ENCODE data around the gene DHCR7.

The DHCR7 gene

GRCh38 chr11:71458146-71459070 lies 10.2 kb upstream of the DHCR7 start:
- H3K4me3 ChIP-seq (ENCODE audit: low read length in 2 of 2) = no peak overlapping the region
- no peaks in the 10 kb centered on the region for H3K9me3 ChIP-seq (ENCODE audit: control insufficient read depth in 2 of 2, low read length in 2 of 2)
- H3K9ac ChIP-seq (ENCODE audit: low read depth in 1 of 2, low read length in 2 of 2) = no peak overlapping the region
- no peak overlapping the region for H3K27ac ChIP-seq (ENCODE audit: low read depth in 2 of 2, low read length in 2 of 2)
- H3K4me1 ChIP-seq (ENCODE audit: control insufficient read depth in 2 of 2, insufficient read depth in 2 of 2, low read length in 2 of 2) = peaks cover 9 to 10% of the 10 kb centered on the region in 2 donors
- H3K36me3 ChIP-seq (ENCODE audit: control insufficient read depth in 2 of 2, insufficient read depth in 2 of 2, low read length in 2 of 2) = peaks cover 66 to 69% of the 10 kb centered on the region in 2 donors
- H3K27me3 ChIP-seq (ENCODE audit: control insufficient read depth in 2 of 2, insufficient read depth in 2 of 2, low read length in 2 of 2) = no peaks in the 10 kb centered on the region

DNA sequence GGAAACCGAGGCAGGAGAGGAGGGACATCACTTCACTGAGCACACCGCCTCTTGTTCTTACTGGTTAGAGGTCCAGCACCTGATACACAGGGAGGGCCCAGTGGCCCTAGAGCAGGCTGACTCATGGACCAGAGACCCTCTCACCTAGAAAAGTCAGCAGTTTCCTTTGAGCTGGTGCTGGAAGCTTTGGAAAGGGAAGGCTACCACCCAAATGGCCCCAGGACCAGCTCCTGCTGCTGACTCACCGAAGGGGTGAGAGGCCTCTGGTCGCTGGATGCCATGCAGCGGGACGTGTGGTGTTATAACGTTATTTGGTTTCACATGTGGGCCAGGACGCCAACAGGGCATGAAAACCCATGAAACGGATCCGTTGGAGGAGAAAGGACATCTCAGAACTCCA lies 8.6 kb upstream of the DHCR7 start:
- H3K27ac ChIP-seq (ENCODE audit: low read depth in 2 of 2, low read length in 2 of 2) = no peak overlapping the region
- H3K9me3 ChIP-seq (ENCODE audit: control insufficient read depth in 2 of 2, low read length in 2 of 2) = no peaks in the 10 kb centered on the region
- H3K9ac ChIP-seq (ENCODE audit: low read depth in 1 of 2, low read length in 2 of 2) = no peak overlapping the region
- no peak overlapping the region for H3K4me3 ChIP-seq (ENCODE audit: low read length in 2 of 2)
- H3K27me3 ChIP-seq (ENCODE audit: control insufficient read depth in 2 of 2, insufficient read depth in 2 of 2, low read length in 2 of 2) = no peaks in the 10 kb centered on the region
- peaks cover 57 to 58% of the 10 kb centered on the region in 2 donors for H3K36me3 ChIP-seq (ENCODE audit: control insufficient read depth in 2 of 2, insufficient read depth in 2 of 2, low read length in 2 of 2)
- H3K4me1 ChIP-seq (ENCODE audit: control insufficient read depth in 2 of 2, insufficient read depth in 2 of 2, low read length in 2 of 2) = peaks cover 12 to 16% of the 10 kb centered on the region in 2 donors

- no peak overlapping the region for H3K27ac ChIP-seq (ENCODE audit: low read depth in 2 of 2, low read length in 2 of 2)
- H3K9ac ChIP-seq (ENCODE audit: low read depth in 1 of 2, low read length in 2 of 2) = no peak overlapping the region
- peaks cover 54 to 57% of the 10 kb centered on the region in 2 donors for H3K36me3 ChIP-seq (ENCODE audit: control insufficient read depth in 2 of 2, insufficient read depth in 2 of 2, low read length in 2 of 2)
- H3K4me3 ChIP-seq (ENCODE audit: low read length in 2 of 2) = no peak overlapping the region
- H3K27me3 ChIP-seq (ENCODE audit: control insufficient read depth in 2 of 2, insufficient read depth in 2 of 2, low read length in 2 of 2) = no peaks in the 10 kb centered on the region
- no peaks in the 10 kb centered on the region for H3K9me3 ChIP-seq (ENCODE audit: control insufficient read depth in 2 of 2, low read length in 2 of 2)
- H3K4me1 ChIP-seq (ENCODE audit: control insufficient read depth in 2 of 2, insufficient read depth in 2 of 2, low read length in 2 of 2) = peaks cover 12 to 16% of the 10 kb centered on the region in 2 donors
These were observed 8.1 kb upstream of the DHCR7 start for GRCh38 chr11:71456294-71456693.

DNA sequence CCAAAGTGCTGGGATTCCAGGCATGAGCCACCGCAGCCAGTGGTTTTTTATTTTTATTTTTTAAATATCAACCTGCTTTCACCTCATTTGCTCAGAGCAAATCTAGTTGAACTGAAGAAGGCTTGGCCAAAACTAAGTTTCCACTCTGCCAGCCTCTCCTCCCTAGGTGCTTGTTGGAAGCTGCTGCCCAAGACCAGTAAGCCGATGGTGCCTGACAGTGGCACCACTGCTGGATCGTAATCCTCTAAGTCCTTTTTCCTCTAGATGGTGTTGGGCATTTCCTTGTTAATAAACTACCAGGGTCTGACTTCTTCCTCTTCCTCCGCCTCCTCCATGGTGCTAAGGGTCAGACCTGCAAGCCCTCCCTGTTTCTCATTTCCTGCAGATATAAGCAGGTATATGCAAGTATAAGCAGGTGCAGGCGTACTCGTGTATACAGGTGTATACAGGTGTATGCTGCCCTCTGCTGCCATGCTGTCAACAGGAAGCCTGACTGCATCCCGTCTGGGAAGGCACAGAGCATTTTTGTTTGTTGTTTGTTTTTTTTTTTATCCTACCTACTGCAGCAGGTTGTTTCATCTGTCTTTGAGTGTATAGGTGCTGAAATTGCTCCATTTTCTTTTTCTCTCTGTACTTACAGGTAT lies 6.4 kb upstream of the DHCR7 start:
- no peaks in the 10 kb centered on the region for H3K27me3 ChIP-seq (ENCODE audit: control insufficient read depth in 2 of 2, insufficient read depth in 2 of 2, low read length in 2 of 2)
- peaks cover 43 to 44% of the 10 kb centered on the region in 2 donors for H3K36me3 ChIP-seq (ENCODE audit: control insufficient read depth in 2 of 2, insufficient read depth in 2 of 2, low read length in 2 of 2)
- no peak overlapping the region for H3K27ac ChIP-seq (ENCODE audit: low read depth in 2 of 2, low read length in 2 of 2)
- peaks cover 12 to 18% of the 10 kb centered on the region in 2 donors for H3K4me1 ChIP-seq (ENCODE audit: control insufficient read depth in 2 of 2, insufficient read depth in 2 of 2, low read length in 2 of 2)
- H3K9me3 ChIP-seq (ENCODE audit: control insufficient read depth in 2 of 2, low read length in 2 of 2) = no peaks in the 10 kb centered on the region
- peak overlapping the region in 1 of 2 donors; percentile 86 for H3K4me3 ChIP-seq (ENCODE audit: low read length in 2 of 2)
- H3K9ac ChIP-seq (ENCODE audit: low read depth in 1 of 2, low read length in 2 of 2) = no peak overlapping the region

DNA sequence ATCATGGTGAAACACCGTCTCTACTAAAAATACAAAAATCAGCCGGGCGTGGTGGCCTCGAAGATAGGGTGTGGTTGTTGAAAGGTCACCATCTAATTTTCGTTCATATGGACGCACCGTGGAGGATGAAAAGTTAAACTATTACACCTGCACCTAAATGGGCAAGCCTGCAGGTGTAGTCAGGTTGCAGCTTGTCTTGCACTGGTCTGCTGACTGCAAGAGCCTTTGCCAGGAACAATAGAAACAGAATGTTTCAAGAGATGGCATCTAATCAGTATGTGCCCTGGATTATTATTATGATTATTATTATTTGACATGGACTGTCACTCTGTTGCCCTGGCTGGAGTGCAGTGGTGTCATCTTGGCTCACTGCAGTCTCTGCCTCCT lies 5.7 kb upstream of the DHCR7 start:
- peak overlapping the region; percentile 79 to 86 for H3K4me3 ChIP-seq (ENCODE audit: low read length in 2 of 2)
- no peaks in the 10 kb centered on the region for H3K9me3 ChIP-seq (ENCODE audit: control insufficient read depth in 2 of 2, low read length in 2 of 2)
- H3K9ac ChIP-seq (ENCODE audit: low read depth in 1 of 2, low read length in 2 of 2) = peak overlapping the region; percentile 76 to 90
- H3K27me3 ChIP-seq (ENCODE audit: control insufficient read depth in 2 of 2, insufficient read depth in 2 of 2, low read length in 2 of 2) = no peaks in the 10 kb centered on the region
- H3K27ac ChIP-seq (ENCODE audit: low read depth in 2 of 2, low read length in 2 of 2) = peak overlapping the region; percentile 83 to 86
- peaks cover 36 to 37% of the 10 kb centered on the region in 2 donors for H3K36me3 ChIP-seq (ENCODE audit: control insufficient read depth in 2 of 2, insufficient read depth in 2 of 2, low read length in 2 of 2)
- H3K4me1 ChIP-seq (ENCODE audit: control insufficient read depth in 2 of 2, insufficient read depth in 2 of 2, low read length in 2 of 2) = peaks cover 16 to 25% of the 10 kb centered on the region in 2 donors

GRCh38 chr11:71453037-71453917 lies 5.1 kb upstream of the DHCR7 start, which contains the start of gene NADSYN1:
Gene NADSYN1, plus strand, starts transcription at chr11:71453203. Its CDS starts 94 bp downstream, at chr11:71453297.
- H3K36me3 ChIP-seq (ENCODE audit: control insufficient read depth in 2 of 2, insufficient read depth in 2 of 2, low read length in 2 of 2) = peaks cover 30% of the 10 kb centered on the region in 2 donors
- H3K4me3 ChIP-seq (ENCODE audit: low read length in 2 of 2) = peak within 1 kb of the TSS; percentile 79 to 97
- H3K27ac ChIP-seq (ENCODE audit: low read depth in 2 of 2, low read length in 2 of 2) = peak within 1 kb of the TSS; percentile 86 to 89
- peaks cover 16 to 26% of the 10 kb centered on the region in 2 donors for H3K4me1 ChIP-seq (ENCODE audit: control insufficient read depth in 2 of 2, insufficient read depth in 2 of 2, low read length in 2 of 2)
- no peaks in the 10 kb centered on the region for H3K27me3 ChIP-seq (ENCODE audit: control insufficient read depth in 2 of 2, insufficient read depth in 2 of 2, low read length in 2 of 2)
- no peaks in the 10 kb centered on the region for H3K9me3 ChIP-seq (ENCODE audit: control insufficient read depth in 2 of 2, low read length in 2 of 2)
- peak within 1 kb of the TSS; percentile 87 to 90 for H3K9ac ChIP-seq (ENCODE audit: low read depth in 1 of 2, low read length in 2 of 2)

DNA sequence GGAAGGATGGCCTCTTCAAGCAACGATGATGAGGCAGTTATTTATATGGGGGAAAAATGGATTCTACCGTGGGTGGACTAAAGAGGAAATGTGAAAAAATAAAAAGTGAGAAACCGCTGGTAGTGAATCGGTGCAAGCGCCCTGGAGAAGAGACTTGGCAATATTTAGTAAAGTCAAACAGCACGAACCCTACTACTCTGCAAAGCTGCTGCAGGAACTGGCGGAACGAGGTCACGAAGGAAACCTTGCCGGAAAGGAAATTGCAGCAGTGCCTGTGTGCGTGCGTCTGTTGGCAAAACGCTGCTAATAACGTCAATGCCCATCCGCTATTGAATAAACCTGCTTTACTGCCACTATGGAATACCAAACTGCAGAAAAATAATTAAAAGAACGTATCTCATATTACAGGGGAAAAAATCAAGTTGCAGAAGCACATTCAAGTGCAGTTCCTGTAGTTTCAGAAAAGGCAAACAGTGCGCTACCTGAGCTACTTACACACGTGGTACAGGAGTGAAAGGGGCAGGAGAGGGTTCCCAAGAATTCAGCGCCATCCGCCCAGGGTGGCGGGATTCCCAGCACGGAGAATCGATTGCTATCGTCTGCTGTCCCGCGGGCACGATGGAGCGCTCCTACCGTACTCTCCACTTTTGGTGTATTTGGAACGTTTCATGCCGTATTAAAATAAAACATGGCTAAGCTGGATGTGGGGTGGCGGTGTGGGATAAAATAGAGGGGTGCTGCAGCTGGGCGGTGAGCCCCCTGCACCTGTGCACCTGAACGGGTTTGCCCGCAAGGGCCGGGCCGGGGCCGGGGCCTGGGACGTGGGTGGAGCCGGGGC lies 4.2 kb upstream of the DHCR7 start:
- Histone ChIP-seq H3K9ac (ENCODE audit: low read depth in 1 of 2, low read length in 2 of 2) (peak overlapping the region; percentile 79 to 87), H3K4me1 (ENCODE audit: control insufficient read depth in 2 of 2, insufficient read depth in 2 of 2, low read length in 2 of 2) (peaks cover 20 to 29% of the 10 kb centered on the region in 2 donors)

GRCh38 chr11:71451596-71452198 lies 3.5 kb upstream of the DHCR7 start:
- Histone ChIP-seq H3K27me3 (ENCODE audit: control insufficient read depth in 2 of 2, insufficient read depth in 2 of 2, low read length in 2 of 2) (no peaks in the 10 kb centered on the region), H3K4me3 (ENCODE audit: low read length in 2 of 2) (peak overlapping the region; percentile 79 to 97), H3K4me1 (ENCODE audit: control insufficient read depth in 2 of 2, insufficient read depth in 2 of 2, low read length in 2 of 2) (peaks cover 21 to 29% of the 10 kb centered on the region in 2 donors), H3K9me3 (ENCODE audit: control insufficient read depth in 2 of 2, low read length in 2 of 2) (no peaks in the 10 kb centered on the region), H3K27ac (ENCODE audit: low read depth in 2 of 2, low read length in 2 of 2) (peak overlapping the region; percentile 76 to 89), H3K9ac (ENCODE audit: low read depth in 1 of 2, low read length in 2 of 2) (peak overlapping the region; percentile 79 to 87), H3K36me3 (ENCODE audit: control insufficient read depth in 2 of 2, insufficient read depth in 2 of 2, low read length in 2 of 2) (peaks cover 17 to 18% of the 10 kb centered on the region in 2 donors)

More for the DNA sequence above, 4.2 kb upstream of the DHCR7 start:
- Histone ChIP-seq H3K27ac (ENCODE audit: low read depth in 2 of 2, low read length in 2 of 2) (peak overlapping the region; percentile 76 to 89), H3K4me3 (ENCODE audit: low read length in 2 of 2) (peak overlapping the region; percentile 79 to 97), H3K27me3 (ENCODE audit: control insufficient read depth in 2 of 2, insufficient read depth in 2 of 2, low read length in 2 of 2) (no peaks in the 10 kb centered on the region), H3K9me3 (ENCODE audit: control insufficient read depth in 2 of 2, low read length in 2 of 2) (no peaks in the 10 kb centered on the region), H3K36me3 (ENCODE audit: control insufficient read depth in 2 of 2, insufficient read depth in 2 of 2, low read length in 2 of 2) (peaks cover 24 to 26% of the 10 kb centered on the region in 2 donors)

DNA sequence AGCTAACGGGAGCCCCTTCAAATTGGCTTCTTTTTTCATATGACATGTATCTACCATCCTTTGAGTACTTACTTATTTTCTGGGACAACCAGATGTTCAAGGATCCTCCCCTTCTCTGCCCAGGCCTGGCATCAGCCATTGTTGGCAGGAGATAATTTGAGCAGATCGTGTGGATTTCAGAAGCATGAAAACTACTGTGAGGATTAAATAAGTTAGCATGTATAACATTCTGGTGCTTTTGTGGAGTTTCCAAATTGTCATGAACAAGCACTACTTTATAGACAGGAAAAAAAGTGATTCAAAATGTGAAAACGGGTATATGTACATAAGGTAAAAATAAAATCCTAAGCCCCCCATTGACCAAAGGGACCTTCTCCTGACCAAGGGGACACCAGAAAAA lies 2.7 kb upstream of the DHCR7 start:
- Histone ChIP-seq H3K9me3 (ENCODE audit: control insufficient read depth in 2 of 2, low read length in 2 of 2) (no peaks in the 10 kb centered on the region), H3K27ac (ENCODE audit: low read depth in 2 of 2, low read length in 2 of 2) (no peak overlapping the region), H3K4me1 (ENCODE audit: control insufficient read depth in 2 of 2, insufficient read depth in 2 of 2, low read length in 2 of 2) (peaks cover 21 to 29% of the 10 kb centered on the region in 2 donors), H3K9ac (ENCODE audit: low read depth in 1 of 2, low read length in 2 of 2) (no peak overlapping the region), H3K4me3 (ENCODE audit: low read length in 2 of 2) (no peak overlapping the region), H3K27me3 (ENCODE audit: control insufficient read depth in 2 of 2, insufficient read depth in 2 of 2, low read length in 2 of 2) (no peaks in the 10 kb centered on the region), H3K36me3 (ENCODE audit: control insufficient read depth in 2 of 2, insufficient read depth in 2 of 2, low read length in 2 of 2) (peaks cover 10 to 11% of the 10 kb centered on the region in 2 donors)
